Measurements from ENCODE around the gene ASB4.

The ASB4 gene

GRCh38 chr7:95485391-95486123, at the start of gene ASB4:
ASB4 (plus strand) TSS chr7:95485943; CDS start chr7:95485972, 29 bp downstream.
- in situ Hi-C loops (cut with HindIII; ENCODE audit: low sequenced_read_pairs): loop anchor here (25.0 kb wide), 1 partner anchor 1048 kb away; no protein-coding TSS in a partner anchor
- no peak within 1 kb of the TSS for H3K4me3 ChIP-seq (ENCODE audit: low read depth, low read length)
- DNase-seq (ENCODE audit: low read depth): no peak
- no peak for TF ChIP-seq CTCF (IDR thresholded peaks at IDR 0.05; ENCODE audit: low read depth, low read length, missing control alignments)

- no peak for TF ChIP-seq CTCF (IDR thresholded peaks at IDR 0.05; ENCODE audit: low read depth, low read length, missing control alignments)
- in situ Hi-C loops (cut with HindIII; ENCODE audit: low sequenced_read_pairs): no loop called here
- no peak for DNase-seq (ENCODE audit: low read depth)
- no peak overlapping the region for H3K4me3 ChIP-seq (ENCODE audit: low read depth, low read length)
These were observed 49.3 kb upstream of the ASB4 start for GRCh38 chr7:95436407-95436806.

GRCh38 chr7:95440394-95441038, 45.2 kb upstream of the ASB4 start:
- no peak for DNase-seq (ENCODE audit: low read depth)
- H3K4me3 ChIP-seq (ENCODE audit: low read depth, low read length): no peak overlapping the region
- no peak for TF ChIP-seq CTCF (IDR thresholded peaks at IDR 0.05; ENCODE audit: low read depth, low read length, missing control alignments)
- in situ Hi-C loops (cut with HindIII; ENCODE audit: low sequenced_read_pairs): no loop called here

GRCh38 chr7:95441042-95441823, 44.5 kb upstream of the ASB4 start:
- in situ Hi-C loops (cut with HindIII; ENCODE audit: low sequenced_read_pairs): no loop called here
- H3K4me3 ChIP-seq (ENCODE audit: low read depth, low read length): no peak overlapping the region
- TF ChIP-seq CTCF (IDR thresholded peaks at IDR 0.05; ENCODE audit: low read depth, low read length, missing control alignments): no peak
- DNase-seq (ENCODE audit: low read depth): no peak

- DNase-seq (ENCODE audit: low read depth): no peak
- in situ Hi-C loops (cut with HindIII; ENCODE audit: low sequenced_read_pairs): no loop called here
- TF ChIP-seq CTCF (IDR thresholded peaks at IDR 0.05; ENCODE audit: low read depth, low read length, missing control alignments): no peak
- no peak overlapping the region for H3K4me3 ChIP-seq (ENCODE audit: low read depth, low read length)
These were observed 40.9 kb upstream of the ASB4 start for GRCh38 chr7:95444796-95445195.

GRCh38 chr7:95446618-95447017, 39.1 kb upstream of the ASB4 start:
- no peak overlapping the region for H3K4me3 ChIP-seq (ENCODE audit: low read depth, low read length)
- TF ChIP-seq CTCF (IDR thresholded peaks at IDR 0.05; ENCODE audit: low read depth, low read length, missing control alignments): no peak
- DNase-seq (ENCODE audit: low read depth): no peak
- in situ Hi-C loops (cut with HindIII; ENCODE audit: low sequenced_read_pairs): no loop called here

All from astrocyte of the cerebellum (primary cell).